Naive thymus-derived CD8-positive, alpha-beta T cell (primary cell): ENCODE data around the gene PLK4. TPM values are rescaled to one million over a fixed set of nuclear protein-coding genes. Genes with fewer than 3 reads are reported as not detected.
"Not testable (repeated sequence)": the region's sequence is repeated elsewhere in the genome, so short reads cannot be mapped to it uniquely, and the experiment has no call there.

Source experiments
- ATAC-seq, 2 donors: fragments of 150-1000 bp; cut with Tn5 transposase in 1 of 2; sonication (Bioruptor Pico), chemical (Tn5 transposase) in 1 of 2; 1 replicate in 1 of 2; 2 replicates in 1 of 2; pipeline ENCODE4 v1.10.0; 2021; ENCODE audit warnings: mild to moderate bottlenecking in 2 of 2, moderate library complexity in 2 of 2
- POLR2A ChIA-PET: fragments of 350-600 bp; sonication (Branson Sonifier 250); formaldehyde crosslinking; loops from one replicate; lab custom pipeline; 2021; ENCODE audit warnings: antibody characterized with exemption; lab: Charles Lee
- DNase-seq, 10 donors: peaks; one replicate each; pipeline versions ENCODE4 v3.0.0 to v3.0.0-alpha.2; 2020 to 2022
- H3K27ac Mint-ChIP-seq, 10 donors: one replicate each; pipeline ENCODE4 v1.8.0; 2020 to 2022; ENCODE audit warnings: mild to moderate bottlenecking in 10 of 10, mixed read lengths in 10 of 10, moderate library complexity in 4 of 10, inconsistent platforms in 1 of 10
- H3K27me3 Mint-ChIP-seq, 5 donors: one replicate each; pipeline ENCODE4 v1.8.0; 2021 to 2022; ENCODE audit warnings: mixed read lengths in 5 of 5
- H3K36me3 Mint-ChIP-seq, 3 donors: one replicate each; pipeline ENCODE4 v1.8.0; 2020 to 2022; ENCODE audit warnings: mixed read lengths in 3 of 3, mild to moderate bottlenecking in 2 of 3, inconsistent platforms in 1 of 3
- H3K4me1 Mint-ChIP-seq, 4 donors: one replicate each; pipeline ENCODE4 v1.8.0; 2021 to 2022; ENCODE audit warnings: mixed read lengths in 4 of 4
- H3K4me3 Mint-ChIP-seq, 10 donors: one replicate each; pipeline ENCODE4 v1.8.0; 2020 to 2022; ENCODE audit warnings: mild to moderate bottlenecking in 10 of 10, mixed read lengths in 10 of 10, moderate library complexity in 6 of 10, inconsistent platforms in 1 of 10
- H3K9me3 Mint-ChIP-seq, 9 donors: one replicate each; pipeline ENCODE4 v1.8.0; 2020 to 2022; ENCODE audit warnings: mixed read lengths in 9 of 9, mild to moderate bottlenecking in 3 of 9, inconsistent platforms in 1 of 9, moderate library complexity in 1 of 9
- polyA plus RNA-seq, 3 donors: library from polyadenylated mRNA; unstranded; fragments of 300-500 nt; fragmentation: Illumina TruSeq; gene quantifications; one replicate each; pipeline ENCODE4 v1.2.3, GENCODE V29; 2021
- total RNA-seq, 8 experiments: library from RNA in 2 of 8; stranded (reverse) in 2 of 8; gene quantifications; one replicate each; pipeline ENCODE4 v1.2.3 and lab custom pipeline; 2021 to 2026

PLK4 gene
- total and polyA plus RNA-seq, 5 experiments from 2014 or later = 0.96 to 2.8 (median 2.0) TPM

- Mint-ChIP-seq H3K27ac (no peak overlapping the region), H3K4me1 (peaks cover 0 to 4% (median 0%) of the 10 kb centered on the region in 4 donors), H3K4me3 (no peak overlapping the region), H3K9me3 (peaks cover 0 to 5% (median 0%) of the 10 kb centered on the region in 9 donors), H3K27me3 (no peaks in the 10 kb centered on the region), H3K36me3 (peaks cover 0 to 2% (median 0%) of the 10 kb centered on the region in 3 donors)
- DNase-seq (no peak), ATAC-seq (no peak)
- POLR2A ChIA-PET = no interaction called here
Observed at GRCh38 chr4:127868196-127868595, 12.5 kb upstream of the PLK4 start.

- Mint-ChIP-seq H3K9me3 (peaks cover 0 to 3% (median 0%) of the 10 kb centered on the region in 9 donors), H3K27ac (peak overlapping the region in 1 of 10 donors; percentile 1), H3K27me3 (no peaks in the 10 kb centered on the region), H3K36me3 (peaks cover 0 to 3% (median 1%) of the 10 kb centered on the region in 3 donors), H3K4me3 (no peak overlapping the region), H3K4me1 (peaks cover 0 to 4% (median 0%) of the 10 kb centered on the region in 4 donors)
- no peak for ATAC-seq
- POLR2A ChIA-PET = no interaction called here
- DNase-seq = no peak
Observed at GRCh38 chr4:127870281-127870680, 10.4 kb upstream of the PLK4 start.

GRCh38 chr4:127870688-127871087 lies 10.0 kb upstream of the PLK4 start:
- Mint-ChIP-seq H3K27me3 (no peaks in the 10 kb centered on the region), H3K9me3 (peaks cover 0 to 3% (median 0%) of the 10 kb centered on the region in 9 donors), H3K27ac (peak overlapping the region in 1 of 10 donors; percentile 39), H3K36me3 (peaks cover 0 to 3% (median 3%) of the 10 kb centered on the region in 3 donors), H3K4me3 (no peak overlapping the region), H3K4me1 (peaks cover 0 to 4% (median 0%) of the 10 kb centered on the region in 4 donors)
- ATAC-seq (no peak), DNase-seq (no peak)
- POLR2A ChIA-PET = no interaction called here

- DNase-seq = no peak
- no peak for ATAC-seq
- peaks cover 0 to 2% (median 0%) of the 10 kb centered on the region in 5 donors for H3K27me3 Mint-ChIP-seq
- no peak overlapping the region for H3K4me3 Mint-ChIP-seq
- peaks cover 0 to 2% (median 0%) of the 10 kb centered on the region in 9 donors for H3K9me3 Mint-ChIP-seq
- POLR2A ChIA-PET = no interaction called here
- peaks cover 4 to 20% (median 15%) of the 10 kb centered on the region in 4 donors for H3K4me1 Mint-ChIP-seq
- peaks cover 0 to 5% (median 3%) of the 10 kb centered on the region in 3 donors for H3K36me3 Mint-ChIP-seq
- H3K27ac Mint-ChIP-seq = no peak overlapping the region
Observed at GRCh38 chr4:127875791-127876190, 4.9 kb upstream of the PLK4 start.

- peak overlapping the region; percentile 87 to 100 (median 98) for H3K4me3 Mint-ChIP-seq
- H3K27me3 Mint-ChIP-seq = peaks cover 0 to 2% (median 0%) of the 10 kb centered on the region in 5 donors
- peaks cover 6 to 31% (median 24%) of the 10 kb centered on the region in 4 donors for H3K4me1 Mint-ChIP-seq
- peaks cover 0 to 2% (median 0%) of the 10 kb centered on the region in 9 donors for H3K9me3 Mint-ChIP-seq
- POLR2A ChIA-PET = interaction anchor here (1.9 to 2.8 kb wide), 2 partner anchors 83 to 179 kb away, joined by 8 to 19 read pairs; partner anchors contain the start of genes ABHD18, LARP1B and MFSD8
- H3K27ac Mint-ChIP-seq = peak overlapping the region in 8 of 10 donors; percentile 48 to 99 (median 98)
- no peak for ATAC-seq
- no peak for DNase-seq
- peaks cover 0 to 10% (median 0%) of the 10 kb centered on the region in 3 donors for H3K36me3 Mint-ChIP-seq
Observed at GRCh38 chr4:127881563-127881864, 821 bp downstream of the PLK4 start.

GRCh38 chr4:127888559-127888958 lies 7.9 kb downstream of the PLK4 start:
- POLR2A ChIA-PET = no interaction called here
- H3K27ac Mint-ChIP-seq = no peak overlapping the region

GRCh38 chr4:127889903-127890302 lies 9.2 kb downstream of the PLK4 start:
- Mint-ChIP-seq H3K36me3 (peaks cover 3 to 19% (median 4%) of the 10 kb centered on the region in 3 donors), H3K9me3 (no peaks in the 10 kb centered on the region), H3K27ac (no peak overlapping the region), H3K4me3 (no peak overlapping the region), H3K27me3 (no peaks in the 10 kb centered on the region), H3K4me1 (no peaks in the 10 kb centered on the region)
- DNase-seq (no peak), ATAC-seq (no peak)
- POLR2A ChIA-PET = interaction anchor here (1.4 kb wide), 1 partner anchor 9 kb away, joined by 3 read pairs; the partner anchor contains the start of gene PLK4

More at GRCh38 chr4:127888559-127888958, 7.9 kb downstream of the PLK4 start:
- no peaks in the 10 kb centered on the region for H3K27me3 Mint-ChIP-seq
- H3K36me3 Mint-ChIP-seq = peaks cover 3 to 15% (median 4%) of the 10 kb centered on the region in 3 donors
- H3K9me3 Mint-ChIP-seq = no peaks in the 10 kb centered on the region
- H3K4me3 Mint-ChIP-seq = no peak overlapping the region
- no peak for ATAC-seq
- no peak for DNase-seq
- H3K4me1 Mint-ChIP-seq = no peaks in the 10 kb centered on the region

GRCh38 chr4:127896069-127896468 lies 15.4 kb downstream of the PLK4 start:
- H3K4me3 Mint-ChIP-seq = no peak overlapping the region

GRCh38 chr4:127896528-127896927 lies 15.8 kb downstream of the PLK4 start:
- Mint-ChIP-seq H3K4me3 (no peak overlapping the region), H3K27ac (no peak overlapping the region), H3K4me1 (no peaks in the 10 kb centered on the region), H3K36me3 (peaks cover 3 to 12% (median 4%) of the 10 kb centered on the region in 3 donors), H3K9me3 (peaks cover 0 to 6% (median 0%) of the 10 kb centered on the region in 9 donors), H3K27me3 (no peaks in the 10 kb centered on the region)
- DNase-seq = no peak
- ATAC-seq = no peak
- POLR2A ChIA-PET = no interaction called here

More at GRCh38 chr4:127896069-127896468, 15.4 kb downstream of the PLK4 start:
- POLR2A ChIA-PET = no interaction called here
- H3K27ac Mint-ChIP-seq = no peak overlapping the region
- DNase-seq (no peak), ATAC-seq (no peak)
- peaks cover 3 to 12% (median 4%) of the 10 kb centered on the region in 3 donors for H3K36me3 Mint-ChIP-seq
- H3K9me3 Mint-ChIP-seq = peaks cover 0 to 6% (median 0%) of the 10 kb centered on the region in 9 donors
- no peaks in the 10 kb centered on the region for H3K4me1 Mint-ChIP-seq
- no peaks in the 10 kb centered on the region for H3K27me3 Mint-ChIP-seq

GRCh38 chr4:127899682-127900081 lies 19.0 kb downstream of the PLK4 start:
- H3K36me3 Mint-ChIP-seq, H3K27ac Mint-ChIP-seq, H3K27me3 Mint-ChIP-seq, ATAC-seq, POLR2A ChIA-PET, H3K4me1 Mint-ChIP-seq, H3K4me3 Mint-ChIP-seq, DNase-seq: not testable (repeated sequence)
- H3K9me3 Mint-ChIP-seq = peaks cover 0 to 11% (median 6%) of the 10 kb centered on the region in 9 donors

- Mint-ChIP-seq H3K4me1 (no peaks in the 10 kb centered on the region), H3K9me3 (peaks cover 0 to 11% (median 6%) of the 10 kb centered on the region in 9 donors), H3K27ac (no peak overlapping the region), H3K27me3 (peaks cover 0 to 4% (median 0%) of the 10 kb centered on the region in 5 donors), H3K4me3 (no peak overlapping the region), H3K36me3 (peaks cover 0 to 5% (median 4%) of the 10 kb centered on the region in 3 donors)
- ATAC-seq (no peak), DNase-seq (no peak)
- POLR2A ChIA-PET = no interaction called here
Observed at GRCh38 chr4:127905029-127905428, 24.3 kb downstream of the PLK4 start.

GRCh38 chr4:127916512-127916911 lies 35.8 kb downstream of the PLK4 start:
- peaks cover 8 to 35% (median 32%) of the 10 kb centered on the region in 3 donors for H3K36me3 Mint-ChIP-seq
- DNase-seq (no peak), ATAC-seq (no peak)
- no peaks in the 10 kb centered on the region for H3K27me3 Mint-ChIP-seq
- POLR2A ChIA-PET = no interaction called here
- H3K4me1 Mint-ChIP-seq = no peaks in the 10 kb centered on the region
- no peak overlapping the region for H3K27ac Mint-ChIP-seq
- no peak overlapping the region for H3K4me3 Mint-ChIP-seq
- H3K9me3 Mint-ChIP-seq = peaks cover 0 to 2% (median 0%) of the 10 kb centered on the region in 9 donors

- DNase-seq (no peak), ATAC-seq (no peak)
- H3K27me3 Mint-ChIP-seq = no peaks in the 10 kb centered on the region
- H3K4me3 Mint-ChIP-seq = no peak overlapping the region
- peak overlapping the region in 1 of 10 donors; percentile 11 for H3K27ac Mint-ChIP-seq
- peaks cover 8 to 38% (median 33%) of the 10 kb centered on the region in 3 donors for H3K36me3 Mint-ChIP-seq
- H3K4me1 Mint-ChIP-seq = no peaks in the 10 kb centered on the region
- H3K9me3 Mint-ChIP-seq = peaks cover 0 to 2% (median 0%) of the 10 kb centered on the region in 9 donors
- POLR2A ChIA-PET = no interaction called here
Observed at GRCh38 chr4:127917151-127917550, 36.5 kb downstream of the PLK4 start.
